ENCODE data around the gene CHIC2. TPM values are rescaled to one million over a fixed set of nuclear protein-coding genes. Genes with fewer than 3 reads are reported as not detected.

CHIC2 gene
- polyA plus RNA-seq, 3 donors = 23.1 to 83.3 (median 73.4) TPM

GRCh38 chr4:53981066-53981465, 83.3 kb downstream of the CHIC2 start:
- DNase-seq = no peak
- Histone ChIP-seq H3K79me2 (ENCODE audit: insufficient read depth, low read length) (no peaks in the 10 kb centered on the region), H4K20me1 (ENCODE audit: insufficient read depth, low read length) (peaks cover 4% of the 10 kb centered on the region), H2AFZ (ENCODE audit: insufficient read depth, low read depth, low read length, poor library complexity, severe bottlenecking) (no peak overlapping the region), H3K27ac (ENCODE audit: low read depth in 1 of 2, low read length in 2 of 2) (no peak overlapping the region), H3K36me3 (replicated peaks in 1 of 2; ENCODE audit: control insufficient read depth in 1 of 2, insufficient read depth in 2 of 2, low read length in 2 of 2) (no peaks in the 10 kb centered on the region), H3K4me1 (ENCODE audit: control insufficient read depth in 1 of 2, insufficient read depth in 2 of 2, low read length in 2 of 2) (no peaks in the 10 kb centered on the region), H3K9ac (ENCODE audit: insufficient read depth, low read length, poor library complexity, severe bottlenecking) (no peak overlapping the region), H3K27me3 (ENCODE audit: control insufficient read depth in 2 of 2, insufficient read depth in 2 of 2, low read length in 2 of 2) (no peaks in the 10 kb centered on the region), H3K4me2 (replicated peaks; ENCODE audit: extremely low read depth, low read length, poor library complexity, severe bottlenecking) (no peak overlapping the region), H3K4me3 (replicated peaks in 1 of 3; ENCODE audit: low read depth in 2 of 3, low read length in 3 of 3) (no peak overlapping the region), H3K9me3 (replicated peaks in 1 of 2; ENCODE audit: control insufficient read depth in 1 of 2, insufficient read depth in 1 of 2, low read length in 2 of 2) (no peaks in the 10 kb centered on the region)
- peaks cover 0 to 5% (median 2%) of the 10 kb centered on the region in 3 donors for H3K27me3 Mint-ChIP-seq (ENCODE audit: low read depth in 3 of 3)
- TF ChIP-seq, protein P1, sequence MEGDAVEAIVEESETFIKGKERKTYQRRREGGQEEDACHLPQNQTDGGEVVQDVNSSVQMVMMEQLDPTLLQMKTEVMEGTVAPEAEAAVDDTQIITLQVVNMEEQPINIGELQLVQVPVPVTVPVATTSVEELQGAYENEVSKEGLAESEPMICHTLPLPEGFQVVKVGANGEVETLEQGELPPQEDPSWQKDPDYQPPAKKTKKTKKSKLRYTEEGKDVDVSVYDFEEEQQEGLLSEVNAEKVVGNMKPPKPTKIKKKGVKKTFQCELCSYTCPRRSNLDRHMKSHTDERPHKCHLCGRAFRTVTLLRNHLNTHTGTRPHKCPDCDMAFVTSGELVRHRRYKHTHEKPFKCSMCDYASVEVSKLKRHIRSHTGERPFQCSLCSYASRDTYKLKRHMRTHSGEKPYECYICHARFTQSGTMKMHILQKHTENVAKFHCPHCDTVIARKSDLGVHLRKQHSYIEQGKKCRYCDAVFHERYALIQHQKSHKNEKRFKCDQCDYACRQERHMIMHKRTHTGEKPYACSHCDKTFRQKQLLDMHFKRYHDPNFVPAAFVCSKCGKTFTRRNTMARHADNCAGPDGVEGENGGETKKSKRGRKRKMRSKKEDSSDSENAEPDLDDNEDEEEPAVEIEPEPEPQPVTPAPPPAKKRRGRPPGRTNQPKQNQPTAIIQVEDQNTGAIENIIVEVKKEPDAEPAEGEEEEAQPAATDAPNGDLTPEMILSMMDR (IDR thresholded peaks at IDR 0.05) = no peak
- H3K36me3 Mint-ChIP-seq = no peaks in the 10 kb centered on the region
- WGBS (ENCODE audit: insufficient coverage) = 100% methylated on average over 1 of the region's 2 CpGs
- H3K9me3 Mint-ChIP-seq = peaks cover 0 to 3% (median 0%) of the 10 kb centered on the region in 7 donors
- intact Hi-C loops (cut with micrococcal nuclease) = no loop called here
- H3K27ac Mint-ChIP-seq = no peak overlapping the region
- H3K4me3 Mint-ChIP-seq = no peak overlapping the region
- no peaks in the 10 kb centered on the region for H3K4me1 Mint-ChIP-seq

GRCh38 chr4:53974561-53974960, 89.8 kb downstream of the CHIC2 start:
- H2AFZ ChIP-seq (ENCODE audit: insufficient read depth, low read depth, low read length, poor library complexity, severe bottlenecking) = no peak overlapping the region
- TF ChIP-seq, protein P1 (IDR thresholded peaks at IDR 0.05) = no peak
- WGBS (ENCODE audit: insufficient coverage) = no CpG with 5 or more reads among the region's 2 CpGs
- Mint-ChIP-seq H3K36me3 (no peaks in the 10 kb centered on the region), H3K4me3 (no peak overlapping the region), H3K27me3 (ENCODE audit: low read depth in 3 of 3) (peaks cover 0 to 3% (median 1%) of the 10 kb centered on the region in 3 donors), H3K4me1 (no peaks in the 10 kb centered on the region), H3K9me3 (peaks cover 0 to 3% (median 1%) of the 10 kb centered on the region in 7 donors), H3K27ac (no peak overlapping the region)
- no peaks in the 10 kb centered on the region for H3K36me3 ChIP-seq (replicated peaks in 1 of 2; ENCODE audit: control insufficient read depth in 1 of 2, insufficient read depth in 2 of 2, low read length in 2 of 2)
- no peaks in the 10 kb centered on the region for H3K79me2 ChIP-seq (ENCODE audit: insufficient read depth, low read length)
- no peak overlapping the region for H3K4me2 ChIP-seq (replicated peaks; ENCODE audit: extremely low read depth, low read length, poor library complexity, severe bottlenecking)
- intact Hi-C loops (cut with micrococcal nuclease) = no loop called here
- no peak overlapping the region for H3K9ac ChIP-seq (ENCODE audit: insufficient read depth, low read length, poor library complexity, severe bottlenecking)
- H3K4me3 ChIP-seq (replicated peaks in 1 of 3; ENCODE audit: low read depth in 2 of 3, low read length in 3 of 3) = no peak overlapping the region
- H3K27me3 ChIP-seq (ENCODE audit: control insufficient read depth in 2 of 2, insufficient read depth in 2 of 2, low read length in 2 of 2) = no peaks in the 10 kb centered on the region
- no peak for DNase-seq
- H4K20me1 ChIP-seq (ENCODE audit: insufficient read depth, low read length) = no peaks in the 10 kb centered on the region
- no peaks in the 10 kb centered on the region for H3K4me1 ChIP-seq (ENCODE audit: control insufficient read depth in 1 of 2, insufficient read depth in 2 of 2, low read length in 2 of 2)
- no peak overlapping the region for H3K27ac ChIP-seq (ENCODE audit: low read depth in 1 of 2, low read length in 2 of 2)
- no peaks in the 10 kb centered on the region for H3K9me3 ChIP-seq (replicated peaks in 1 of 2; ENCODE audit: control insufficient read depth in 1 of 2, insufficient read depth in 1 of 2, low read length in 2 of 2)

Measured in CD14-positive monocyte (primary cell).